GM23338 (cell line): ENCODE results near the gene IFNL2. TPM values are rescaled to one million over a fixed set of nuclear protein-coding genes. Genes with fewer than 3 reads are reported as not detected.

Source experiments
- ATAC-seq: fragments of 200-7000 bp; cut with Tn5 transposase; 3 replicates; pipeline ENCODE4 v1.9.1; 2020
- DNase-seq: peaks from one replicate; pipeline ENCODE4 v3.0.0-alpha.2; 2015; ENCODE audit warnings: low spot score
- H2AFZ ChIP-seq: fragments of 200-600 bp; sonication (generic); 2 replicates; pipeline ENCODE4 v1.8.0; 2016; ENCODE audit warnings: antibody characterized with exemption, mild to moderate bottlenecking, moderate library complexity
- H3F3A ChIP-seq: fragments of 200-600 bp; sonication (generic); replicated peaks from 2 replicates; pipeline ENCODE4 v1.8.0; 2017; ENCODE audit warnings: antibody characterized with exemption, mixed run types, low read depth
- H3K27ac ChIP-seq: fragments of 200-600 bp; sonication (generic); 2 replicates; pipeline ENCODE4 v1.6.1; 2016; ENCODE audit warnings: low read depth
- H3K27me3 ChIP-seq: fragments of 200-600 bp; sonication (generic); 2 replicates; pipeline ENCODE4 v1.8.0; 2016; ENCODE audit warnings: mild to moderate bottlenecking, mixed run types, moderate library complexity; ENCODE audit not compliant: insufficient read depth
- H3K36me3 ChIP-seq: fragments of 200-600 bp; sonication (generic); 2 replicates; pipeline ENCODE4 v1.8.0; 2016; ENCODE audit warnings: mild to moderate bottlenecking; ENCODE audit not compliant: insufficient read depth
- H3K4me1 ChIP-seq: fragments of 200-600 bp; sonication (generic); 2 replicates; pipeline ENCODE4 v1.8.0; 2016; ENCODE audit warnings: mild to moderate bottlenecking, moderate library complexity; ENCODE audit not compliant: insufficient read depth
- H3K4me2 ChIP-seq: fragments of 200-600 bp; sonication (generic); 2 replicates; pipeline ENCODE4 v1.7.1; 2017; ENCODE audit warnings: mixed run types
- H3K4me3 ChIP-seq: fragments of 200-600 bp; sonication (generic); 2 replicates; pipeline ENCODE4 v1.6.1; 2016; ENCODE audit warnings: mixed run types
- H3K79me2 ChIP-seq: fragments of 200-600 bp; sonication (generic); replicated peaks from 2 replicates; pipeline ENCODE4 v1.8.0; 2017; ENCODE audit warnings: mild to moderate bottlenecking; ENCODE audit not compliant: insufficient read depth
- H3K9me2 ChIP-seq: fragments of 200-600 bp; sonication (generic); 2 replicates; pipeline ENCODE4 v1.8.0; 2017; ENCODE audit not compliant: insufficient read depth
- H4K20me1 ChIP-seq: fragments of 200-600 bp; sonication (generic); replicated peaks from 2 replicates; pipeline ENCODE4 v1.8.0; 2017; ENCODE audit warnings: mild to moderate bottlenecking; ENCODE audit not compliant: insufficient read depth
- H3K27ac Mint-ChIP-seq: 2 replicates; pipeline ENCODE4 v1.8.0; 2020; ENCODE audit warnings: inconsistent platforms, mild to moderate bottlenecking, moderate library complexity, mixed read lengths
- H3K27me3 Mint-ChIP-seq: 3 replicates; pipeline ENCODE4 v1.8.0; 2022; ENCODE audit warnings: low read depth, mild to moderate bottlenecking, moderate library complexity, mixed read lengths, inconsistent platforms; ENCODE audit not compliant: insufficient read depth, poor library complexity
- H3K36me3 Mint-ChIP-seq: 3 replicates; pipeline ENCODE4 v1.8.0; 2021; ENCODE audit warnings: low read depth, mild to moderate bottlenecking, inconsistent platforms, moderate library complexity, mixed read lengths
- H3K4me1 Mint-ChIP-seq: 3 replicates; pipeline ENCODE4 v1.8.0; 2020; ENCODE audit warnings: mild to moderate bottlenecking, inconsistent platforms, mixed read lengths
- H3K4me3 Mint-ChIP-seq: 3 replicates; pipeline ENCODE4 v1.8.0; 2021; ENCODE audit warnings: moderate library complexity, mild to moderate bottlenecking, inconsistent platforms, mixed read lengths
- H3K9me3 Mint-ChIP-seq: 3 replicates; pipeline ENCODE4 v1.8.0; 2020; ENCODE audit warnings: moderate library complexity, mild to moderate bottlenecking, inconsistent platforms, mixed read lengths
- CREB1 ChIP-seq: fragments of 250-450 bp; sonication (Bioruptor Pico); IDR thresholded peaks from 2 replicates; pipeline ENCODE4 v1.5.0; 2020; ENCODE audit warnings: low read depth, mild to moderate bottlenecking, moderate library complexity
- CTCF ChIP-seq, 2 experiments: fragments of 200-600 bp in 1 of 2; sonication (generic) in 1 of 2; conservative IDR thresholded peaks; 2 replicates each; pipeline versions ENCODE4 v1.5.1 to v1.6.1; 2016 to 2017; ENCODE audit warnings: antibody characterized with exemption in 2 of 2, low read depth in 2 of 2, mild to moderate bottlenecking in 2 of 2, moderate library complexity in 1 of 2
- ETS1 ChIP-seq: IDR thresholded peaks from 2 replicates; pipeline ENCODE4 v1.6.1; 2016; ENCODE audit warnings: antibody characterized with exemption
- EZH2 ChIP-seq: fragments of 200-600 bp; sonication (generic); IDR thresholded peaks from one replicate; pipeline ENCODE4 v1.8.0; 2017; ENCODE audit warnings: antibody characterized with exemption, mild to moderate bottlenecking, low read depth; ENCODE audit not compliant: unreplicated experiment
- EZH2phosphoT487 ChIP-seq: fragments of 200-600 bp; sonication (generic); IDR thresholded peaks from one replicate; pipeline ENCODE4 v1.8.1; 2018; ENCODE audit warnings: antibody characterized with exemption; ENCODE audit not compliant: unreplicated experiment
- JUNB ChIP-seq: IDR thresholded peaks from one replicate; pipeline ENCODE4 v1.6.1; 2016; ENCODE audit warnings: antibody characterized with exemption; ENCODE audit not compliant: unreplicated experiment
- NANOG ChIP-seq: IDR thresholded peaks from 2 replicates; pipeline ENCODE4 v1.6.1; 2016; ENCODE audit warnings: antibody characterized with exemption, borderline replicate concordance
- POLR2AphosphoS5 ChIP-seq: IDR thresholded peaks from 2 replicates; pipeline ENCODE4 v1.6.1; 2016; ENCODE audit warnings: antibody characterized with exemption, low read depth
- REST ChIP-seq: IDR thresholded peaks from one replicate; pipeline ENCODE4 v1.6.1; 2018; ENCODE audit warnings: antibody characterized with exemption; ENCODE audit not compliant: unreplicated experiment
- ZNF114 ChIP-seq: fragments of 250-450 bp; sonication (Bioruptor Pico); IDR thresholded peaks from 2 replicates; pipeline ENCODE4 v1.5.0; 2020; ENCODE audit warnings: mild to moderate bottlenecking, moderate library complexity
- ZNF331 ChIP-seq: fragments of 250-450 bp; sonication (Bioruptor Pico); IDR thresholded peaks from 2 replicates; pipeline ENCODE4 v1.5.0; 2020; ENCODE audit warnings: low read depth, mild to moderate bottlenecking, moderate library complexity
- ZNF462 ChIP-seq: fragments of 250-450 bp; sonication (Bioruptor Pico); IDR thresholded peaks from 2 replicates; pipeline ENCODE4 v1.5.0; 2020; ENCODE audit warnings: mild to moderate bottlenecking, moderate library complexity
- polyA plus RNA-seq: library from polyadenylated mRNA; unstranded; fragments of >200 nt; fragmentation: Nextera tagmentation; extraction: Ambion mirVana; gene quantifications from 2 replicates; pipeline ENCODE4 v1.2.1, GENCODE V29; 2016
- total RNA-seq: library from RNA; depleted of rRNA; stranded (reverse); fragments of >200 nt; shearing (Covaris generic); gene quantifications from 2 replicates; pipeline ENCODE4 v1.2.3, GENCODE V29; 2014

IFNL2 gene
- total and polyA plus RNA-seq, 2 experiments from 2014 or later, result not detected

GRCh38 chr19:39318071-39318470 lies 49.9 kb downstream of the IFNL2 start (continued):
- TF ChIP-seq REST, result no peak
- TF ChIP-seq POLR2AphosphoS5, result no peak
- TF ChIP-seq CTCF (conservative IDR thresholded peaks at IDR 0.05; ENCODE audit: low read depth in 2 of 2), result no peak
- TF ChIP-seq ZNF114 (CRISPR knock-in tag), result no peak
- TF ChIP-seq EZH2, result no peak
- no peak for TF ChIP-seq JUNB

- Histone ChIP-seq H3K4me2 (no peak overlapping the region), H3K4me1 (peaks cover 7% of the 10 kb centered on the region), H3K4me3 (no peak overlapping the region), H3K9me2 (no peaks in the 10 kb centered on the region), H4K20me1 (no peaks in the 10 kb centered on the region; the same call in 1 of the 2 replicates), H3K79me2 (peaks cover 5% of the 10 kb centered on the region; the same call in 1 of the 2 replicates), H3K27me3 (peaks cover 11% of the 10 kb centered on the region; the same call in 1 of the 2 replicates), H3F3A (0 out of 2 replicates have a peak, but pooled peaks cover 2% of the 10 kb centered on the region), H3K36me3 (no peaks in the 10 kb centered on the region), H2AFZ (no peak overlapping the region), H3K27ac (no peak overlapping the region)
- ATAC-seq, result no peak
- Mint-ChIP-seq H3K27ac (no peak overlapping the region), H3K36me3 (no peaks in the 10 kb centered on the region; the same call in 2 of the 3 replicates), H3K9me3 (peaks cover 4% of the 10 kb centered on the region; the same call in 1 of the 3 replicates), H3K4me3 (peak overlapping the region; percentile 89), H3K27me3 (peaks cover 24% of the 10 kb centered on the region), H3K4me1 (peaks cover 11% of the 10 kb centered on the region)
- DNase-seq, result no peak
- no peak for TF ChIP-seq NANOG
- TF ChIP-seq ZNF114 (CRISPR knock-in tag), result no peak
- TF ChIP-seq JUNB, result no peak
- TF ChIP-seq CREB1, result no peak
- no peak for TF ChIP-seq EZH2phosphoT487
- TF ChIP-seq ETS1, result no peak
- TF ChIP-seq ZNF462, result no peak
- no peak for TF ChIP-seq ZNF331 (CRISPR knock-in tag)
- no peak for TF ChIP-seq POLR2AphosphoS5
- TF ChIP-seq EZH2, result no peak
These were observed 50.5 kb downstream of the IFNL2 start for GRCh38 chr19:39318690-39319089.
